ENCODE measurements around the gene TRAPPC10. TPM values are rescaled to one million over a fixed set of nuclear protein-coding genes. Genes with fewer than 3 reads are reported as not detected.

TRAPPC10 gene
- total and polyA plus RNA-seq, 8 donors = 7.2 to 19.1 (median 11.5) TPM

- no peak for ATAC-seq
- H3K9me3 ChIP-seq = no peaks in the 10 kb centered on the region
Observed at GRCh38 chr21:43979654-43980053, 32.5 kb upstream of the TRAPPC10 start.

DNA sequence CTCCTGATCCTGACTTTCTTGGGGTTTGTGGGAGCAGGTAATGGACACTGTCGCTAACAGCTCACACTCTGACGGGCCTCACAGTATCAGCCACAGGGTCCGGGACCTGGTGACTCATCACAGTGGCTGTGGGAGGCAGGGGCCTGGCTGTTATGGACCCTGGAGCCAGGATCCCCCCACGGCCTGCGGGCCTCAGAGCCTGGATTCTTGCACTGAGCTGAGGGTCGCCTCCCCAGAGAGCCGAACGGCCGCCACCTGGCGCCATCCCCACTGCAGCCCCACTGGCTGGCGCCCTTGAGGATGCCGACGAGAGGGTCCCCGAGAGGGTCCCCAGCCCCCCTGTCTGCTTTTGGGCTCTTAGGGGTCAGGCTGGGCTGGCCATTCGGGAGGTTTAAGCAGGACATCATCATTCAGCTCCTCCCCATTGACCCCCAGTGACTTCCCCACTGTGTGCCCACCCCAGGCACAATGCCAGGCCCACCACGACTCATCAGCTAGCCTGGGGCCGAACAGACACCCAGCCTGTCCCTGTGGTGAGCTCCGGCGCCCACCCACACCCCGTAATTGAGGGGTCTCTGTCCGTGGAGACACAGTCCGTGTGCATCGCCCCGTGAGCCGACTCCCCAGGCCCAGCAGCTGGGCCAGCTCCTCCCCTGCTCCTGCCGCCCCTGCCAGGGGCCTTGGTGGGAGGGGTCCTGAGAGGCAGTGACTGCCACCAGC is 30.8 kb upstream of the TRAPPC10 start:
- ATAC-seq (no peak), FAIRE-seq (no peak), DNase-seq (peak in 1 of 6 donors; percentile 32)
- H3K36me3 ChIP-seq = peaks cover 3 to 24% (median 11%) of the 10 kb centered on the region in 3 donors
- no peaks in the 10 kb centered on the region for H3K27me3 ChIP-seq
- intact Hi-C loops (cut with DNase I) = loop anchor here in 1 of 3 donors (10.0 kb wide), 1 partner anchor 177 kb away; no protein-coding TSS in a partner anchor
- no peaks in the 10 kb centered on the region for H3K4me1 ChIP-seq
- no peaks in the 10 kb centered on the region for H3K9me3 ChIP-seq
- no peak overlapping the region for H3K4me3 ChIP-seq
- no peak for TF ChIP-seq CTCF (IDR thresholded peaks at IDR 0.05)
- 89 to 93% methylated on average over 26 of the region's 26 CpGs for WGBS, 2 donors
- H3K27ac ChIP-seq = no peak overlapping the region

More at GRCh38 chr21:43979654-43980053, 32.5 kb upstream of the TRAPPC10 start:
- Histone ChIP-seq H3K4me3 (no peak overlapping the region), H3K4me1 (no peaks in the 10 kb centered on the region), H3K36me3 (peaks cover 3 to 24% (median 11%) of the 10 kb centered on the region in 3 donors), H3K27me3 (no peaks in the 10 kb centered on the region), H3K27ac (no peak overlapping the region)
- DNase-seq = peak in 1 of 6 donors; percentile 11
- WGBS, 2 donors = 86 to 95% methylated on average over 7 of the region's 7 CpGs
- FAIRE-seq = no peak
- intact Hi-C loops (cut with DNase I) = loop anchor here in 2 of 3 donors (5.0 to 10.0 kb wide), 2 partner anchors 167 to 175 kb away; no protein-coding TSS in a partner anchor
- no peak for TF ChIP-seq CTCF (IDR thresholded peaks at IDR 0.05)

DNA sequence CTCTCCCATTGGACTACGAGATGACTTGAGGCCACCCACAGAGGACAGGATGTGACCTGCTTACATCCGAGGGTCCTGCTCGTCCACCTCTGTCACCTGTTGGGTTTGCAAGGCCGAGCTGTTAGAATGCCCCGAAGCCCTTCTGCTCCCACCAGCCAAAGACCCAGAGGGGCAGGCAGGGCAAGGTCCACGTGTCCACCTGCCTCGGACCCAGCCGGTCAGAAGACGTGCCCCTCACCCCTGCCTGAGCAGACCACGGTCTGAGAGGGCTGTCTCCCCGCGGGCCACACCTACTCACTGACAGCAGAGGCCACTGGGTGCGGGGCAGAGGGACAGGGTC is 30.3 kb upstream of the TRAPPC10 start:
- no peak for TF ChIP-seq CTCF (IDR thresholded peaks at IDR 0.05)
- Histone ChIP-seq H3K9me3 (no peaks in the 10 kb centered on the region), H3K27me3 (no peaks in the 10 kb centered on the region), H3K4me1 (no peaks in the 10 kb centered on the region), H3K27ac (no peak overlapping the region), H3K36me3 (peaks cover 3 to 24% (median 11%) of the 10 kb centered on the region in 3 donors), H3K4me3 (no peak overlapping the region)
- FAIRE-seq (no peak), ATAC-seq (no peak), DNase-seq (peak in 1 of 6 donors; percentile 20)
- intact Hi-C loops (cut with DNase I) = loop anchor here in 1 of 3 donors (10.0 kb wide), 1 partner anchor 177 kb away; no protein-coding TSS in a partner anchor
- WGBS, 2 donors = 87 to 94% methylated on average over 12 to 13 of the region's 13 CpGs

- intact Hi-C loops (cut with DNase I) = loop anchor here in 1 of 3 donors (10.0 kb wide), 1 partner anchor 178 kb away; no protein-coding TSS in a partner anchor
- 92 to 93% methylated on average over 32 of the region's 32 CpGs for WGBS, 2 donors
- Histone ChIP-seq H3K36me3 (peaks cover 3 to 24% (median 11%) of the 10 kb centered on the region in 3 donors), H3K4me3 (no peak overlapping the region), H3K4me1 (no peaks in the 10 kb centered on the region), H3K27ac (no peak overlapping the region), H3K27me3 (no peaks in the 10 kb centered on the region), H3K9me3 (no peaks in the 10 kb centered on the region)
- no peak for FAIRE-seq
- DNase-seq = peak in 1 of 6 donors; percentile 19
- ATAC-seq = no peak
- TF ChIP-seq CTCF (IDR thresholded peaks at IDR 0.05) = no peak
Observed at GRCh38 chr21:43982489-43983078, 29.5 kb upstream of the TRAPPC10 start.

Data from pancreas (tissue), 10 donors.